GM19328 (cell line): ENCODE results near the gene MB21D2.

Experiments
- ATAC-seq: cut with Tn5 transposase; IDR thresholded peaks from one replicate; pipeline ENCODE4 v1.9.1; 2021; ENCODE audit warnings: mild to moderate bottlenecking, moderate library complexity; ENCODE audit not compliant: unreplicated experiment

The MB21D2 gene

DNA sequence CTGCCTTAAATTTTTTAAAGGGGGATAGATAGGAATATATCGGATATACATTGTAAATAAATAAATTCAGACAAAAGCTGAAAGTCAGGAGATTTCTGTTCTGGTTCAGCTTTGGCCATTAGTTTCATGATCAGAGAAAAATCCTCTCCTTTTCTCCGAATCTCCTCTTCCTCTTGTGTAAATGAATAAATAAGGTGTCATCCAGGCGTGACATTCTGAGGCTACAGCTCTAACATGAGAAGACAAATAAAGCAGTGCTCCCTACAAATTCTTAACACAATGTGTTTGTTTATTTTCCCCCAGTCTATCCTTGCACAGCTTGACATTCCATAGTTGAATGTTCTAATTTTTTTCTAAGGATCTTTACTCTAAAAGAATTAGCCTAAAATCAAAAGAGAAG is 9.4 kb upstream of the MB21D2 start:
- ATAC-seq, result no peak

DNA sequence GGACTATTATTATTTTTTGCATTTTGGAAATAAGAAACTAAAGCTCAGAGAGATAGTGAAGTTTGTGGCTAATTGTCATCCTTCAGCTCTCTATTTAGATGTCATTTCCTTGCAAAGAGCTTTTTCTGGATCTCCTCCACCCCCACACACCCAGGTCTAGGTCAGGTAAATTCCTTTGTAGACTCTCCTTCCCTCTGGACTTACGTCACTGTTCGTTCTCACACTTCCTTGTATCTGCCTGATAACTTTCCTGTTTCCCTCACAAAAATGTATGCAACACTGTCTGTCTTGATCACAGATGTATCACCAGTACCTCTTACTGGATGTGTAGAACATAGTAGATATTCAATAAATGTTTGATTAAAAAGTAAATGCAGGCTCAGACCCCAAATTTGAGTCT is 6.1 kb upstream of the MB21D2 start:
- no peak for ATAC-seq

DNA sequence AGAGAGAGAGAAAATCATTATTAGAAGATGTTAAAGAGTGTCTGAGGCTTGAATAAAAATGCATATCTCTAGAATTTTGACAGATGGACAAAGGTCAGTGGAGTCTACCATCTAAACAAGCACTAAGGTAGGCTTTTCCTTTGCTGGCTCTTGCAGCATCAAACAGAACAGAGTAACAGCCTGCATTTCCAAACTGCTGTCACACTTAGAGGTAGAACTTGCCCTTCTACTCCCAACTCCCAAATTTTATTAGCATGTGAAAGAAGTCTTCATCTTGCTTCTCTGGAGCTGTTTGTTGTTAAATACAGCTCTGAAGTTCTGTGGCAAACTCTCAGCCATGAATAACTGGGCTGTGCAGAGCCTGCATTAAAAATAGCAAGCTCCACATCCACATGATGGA is 4.1 kb upstream of the MB21D2 start:
- no peak for ATAC-seq

DNA sequence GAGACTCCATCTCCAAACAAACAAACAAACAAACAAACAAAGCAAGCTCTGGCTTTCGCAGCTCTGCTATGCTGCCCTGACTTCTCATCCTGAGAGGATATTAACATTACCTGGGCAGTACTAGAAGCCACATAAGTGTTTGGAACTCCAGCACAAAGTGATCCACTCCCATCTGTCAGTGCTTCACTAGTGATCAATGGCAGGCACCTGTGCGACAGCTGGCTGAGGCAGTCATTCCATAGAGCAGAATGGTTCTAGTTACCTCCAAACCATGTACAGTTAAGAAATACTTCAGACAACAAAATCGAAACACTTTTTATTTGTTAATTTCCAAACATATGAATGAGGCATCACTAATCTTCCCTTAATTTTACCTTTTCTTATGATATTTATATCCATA is 2.8 kb upstream of the MB21D2 start:
- ATAC-seq, result no peak

DNA sequence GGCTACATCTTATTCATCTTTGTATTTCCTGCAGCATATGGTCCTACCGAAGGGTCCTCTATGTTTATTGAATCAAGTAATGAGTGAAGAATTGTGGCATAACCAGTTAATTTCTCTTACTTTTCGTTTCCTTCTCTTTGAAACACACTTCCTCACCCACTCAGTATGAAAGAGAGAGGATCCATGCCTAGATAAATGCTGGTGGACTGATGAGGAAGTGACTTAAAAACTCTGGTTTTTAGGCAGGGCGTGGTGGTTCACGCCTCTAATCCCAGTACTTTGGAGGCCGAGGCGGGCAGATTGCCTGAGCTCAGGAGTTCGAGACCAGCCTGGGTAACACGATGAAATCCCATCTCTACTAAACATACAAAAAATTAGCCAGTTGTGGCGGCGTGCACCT is 2.2 kb upstream of the MB21D2 start:
- ATAC-seq, result no peak

DNA sequence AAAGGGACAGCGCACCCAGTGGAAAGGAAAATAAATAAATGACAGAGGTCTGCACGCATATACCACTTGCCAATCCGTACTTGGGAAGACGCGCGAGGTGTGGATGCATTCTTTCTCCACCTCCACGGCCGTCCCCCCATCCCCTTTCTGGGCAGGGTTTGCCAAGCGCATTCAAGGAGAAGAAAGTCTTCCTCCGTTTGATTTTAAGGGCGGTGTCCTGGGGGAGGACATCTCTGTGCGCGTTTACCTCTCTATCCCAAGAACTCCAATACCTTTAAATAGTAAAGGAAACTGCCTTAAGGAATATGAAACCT is 576 bp upstream of the MB21D2 start:
- no peak for ATAC-seq

DNA sequence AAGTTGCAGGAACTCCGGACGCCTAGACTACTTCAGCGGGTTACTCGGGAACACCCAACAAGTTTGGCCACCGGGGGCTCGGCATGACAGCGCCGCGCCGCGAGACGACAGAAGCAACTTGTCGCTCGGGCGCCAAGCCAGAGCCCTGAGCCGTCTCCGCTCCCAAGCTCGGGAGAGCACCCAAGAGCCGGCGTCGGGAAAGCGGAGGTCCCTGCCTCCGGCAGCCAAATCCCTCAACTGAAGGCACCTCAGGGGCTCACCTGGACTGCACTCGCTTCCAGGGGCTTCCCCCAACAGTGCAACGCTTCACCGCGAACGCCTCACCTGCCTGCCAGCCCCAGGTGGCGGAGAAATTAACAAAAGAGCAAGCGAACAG is 640 bp downstream of the MB21D2 start:
- peak; percentile 25 for ATAC-seq

DNA sequence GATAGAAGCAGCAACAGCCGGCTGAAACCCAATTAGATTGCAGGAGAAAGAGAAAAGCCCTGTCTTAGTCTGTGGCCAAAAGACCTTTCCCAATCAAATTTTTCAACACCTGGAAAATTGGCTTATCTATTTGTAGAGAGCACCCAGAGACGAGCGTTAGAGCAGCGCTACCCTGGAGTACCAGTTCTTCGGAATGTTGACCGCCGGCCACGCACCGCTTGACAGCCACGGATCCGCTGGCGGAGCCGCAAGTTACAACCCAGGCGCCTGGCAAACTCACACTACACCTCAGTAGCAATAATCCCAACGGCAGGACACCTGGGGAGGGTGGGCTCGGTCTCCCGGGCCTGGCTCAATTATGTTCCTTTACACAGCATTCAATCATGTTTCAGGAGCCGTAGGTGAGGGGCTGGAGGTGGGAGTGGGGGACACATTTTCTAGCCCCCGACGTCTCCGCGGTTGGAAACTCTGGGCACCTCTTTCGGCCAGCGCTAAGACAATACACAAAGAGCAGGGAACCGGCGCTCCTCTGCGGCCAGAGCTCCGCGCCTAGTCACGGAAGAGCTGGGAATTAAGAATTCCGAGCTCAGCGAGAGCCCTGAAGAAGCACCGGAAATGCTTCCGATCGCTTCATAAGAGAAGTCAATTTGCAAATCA is 1.2 kb downstream of the MB21D2 start:
- ATAC-seq, result peak; percentile 8

DNA sequence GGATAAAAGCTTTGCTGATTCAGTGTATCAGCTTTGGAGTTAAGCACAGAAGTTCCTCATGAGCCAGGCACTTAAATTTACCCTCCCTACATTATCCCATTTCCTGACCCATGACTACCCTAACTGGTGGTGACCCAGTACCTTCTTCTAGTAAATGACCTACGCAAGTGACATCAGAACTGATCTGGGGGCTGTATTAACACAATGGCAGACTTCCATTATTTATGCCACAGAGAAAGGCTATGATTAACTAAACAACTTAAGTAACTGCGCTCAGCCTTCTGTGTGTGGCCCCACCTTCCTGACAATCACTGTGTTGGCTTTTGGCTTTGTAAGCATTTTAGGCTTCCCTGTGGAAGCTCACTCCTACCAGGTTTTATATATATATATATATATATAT is 1.9 kb downstream of the MB21D2 start:
- ATAC-seq, result no peak

DNA sequence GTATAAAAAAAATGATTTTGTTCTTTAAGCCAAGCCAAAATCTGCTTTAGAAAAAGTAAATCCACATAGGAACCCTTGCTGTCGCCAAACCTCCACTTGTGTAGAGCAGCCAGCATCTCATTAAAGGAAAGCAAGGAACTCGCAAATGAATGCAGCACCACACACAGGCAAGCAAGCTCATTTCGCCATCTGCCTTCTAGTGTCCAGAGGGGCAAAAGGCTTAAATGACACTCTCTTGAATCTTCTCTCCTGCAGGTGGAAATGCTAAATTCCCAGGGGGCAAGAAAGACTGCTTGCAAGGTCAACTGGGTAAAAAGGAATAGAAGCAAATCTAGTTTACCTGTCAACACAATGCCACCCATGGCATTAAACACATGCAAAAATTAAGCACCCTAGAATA is 2.4 kb downstream of the MB21D2 start:
- ATAC-seq, result no peak

DNA sequence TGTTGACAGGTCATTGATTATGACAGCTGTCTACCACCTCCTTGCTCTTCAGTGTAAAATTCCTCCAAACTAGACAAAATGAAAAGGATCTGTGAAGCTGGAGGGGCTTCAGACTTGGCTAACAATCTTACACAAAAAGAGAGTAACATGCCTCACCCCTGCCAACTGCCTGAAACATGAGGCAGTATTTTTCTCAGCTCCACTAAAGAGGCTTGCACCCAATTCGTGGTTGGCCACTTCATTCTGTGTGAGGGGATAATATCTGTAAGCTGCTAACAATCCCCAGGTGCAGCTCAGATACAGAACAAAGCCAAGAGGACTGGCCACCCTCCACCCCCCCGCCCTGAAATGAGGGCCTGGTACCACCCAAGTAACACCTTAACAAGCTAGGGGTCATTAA is 2.8 kb downstream of the MB21D2 start:
- ATAC-seq, result no peak

DNA sequence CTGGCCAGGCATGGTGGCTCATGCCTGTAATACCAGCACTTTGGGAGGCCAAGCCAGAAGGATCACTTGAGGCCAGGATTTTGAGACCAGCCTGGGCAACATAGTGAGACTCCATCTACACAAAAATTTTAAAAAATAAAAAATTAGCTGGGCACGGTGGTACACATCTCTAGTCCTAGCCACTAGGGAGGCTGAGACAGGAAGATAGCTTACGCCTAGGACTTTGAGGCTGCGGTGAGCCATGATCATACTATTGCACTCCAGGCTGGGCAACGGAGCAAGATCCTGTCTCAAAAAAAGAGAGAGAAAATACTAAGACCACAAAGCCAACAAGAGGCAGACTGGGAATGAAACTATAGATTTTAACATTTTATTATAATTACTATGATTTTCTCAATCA is 4.1 kb downstream of the MB21D2 start:
- ATAC-seq, result no peak

DNA sequence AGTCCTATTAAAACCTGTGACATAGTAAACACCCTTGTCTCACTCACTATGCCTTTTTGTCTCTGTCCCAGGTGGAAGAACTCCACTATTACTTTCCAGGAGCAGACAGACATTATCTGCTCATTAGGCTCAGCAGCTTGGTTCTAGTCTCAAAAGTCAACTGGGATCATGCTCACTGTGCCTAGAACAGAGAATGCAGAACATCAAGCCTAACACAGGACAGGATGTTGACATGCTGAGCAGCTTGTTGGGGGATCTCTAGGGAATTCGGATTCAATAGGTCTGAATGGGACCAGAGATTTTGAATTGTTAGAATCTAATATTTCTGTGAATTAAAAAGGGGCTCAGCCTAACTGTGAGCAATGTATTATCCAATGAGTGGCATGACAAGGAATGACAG is 6.4 kb downstream of the MB21D2 start:
- ATAC-seq, result no peak

DNA sequence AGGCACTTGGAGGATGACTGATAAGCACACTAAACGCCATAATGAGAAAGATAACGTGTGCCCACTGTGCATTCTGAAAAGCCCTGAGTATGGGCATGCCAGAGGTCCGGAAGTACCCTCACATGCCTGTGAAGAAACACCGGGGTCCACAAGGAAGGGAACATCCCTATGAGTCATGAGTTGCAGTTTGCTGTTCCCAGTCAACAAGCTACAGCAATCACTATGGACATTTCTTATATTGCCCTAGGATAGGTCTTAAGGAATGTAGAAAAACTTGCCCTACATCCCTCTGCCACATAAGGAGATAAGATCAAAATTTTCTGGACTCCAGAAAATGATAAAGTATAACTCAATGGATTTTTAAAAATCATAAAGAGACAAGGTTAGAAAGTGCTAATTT is 9.9 kb downstream of the MB21D2 start:
- ATAC-seq, result no peak

DNA sequence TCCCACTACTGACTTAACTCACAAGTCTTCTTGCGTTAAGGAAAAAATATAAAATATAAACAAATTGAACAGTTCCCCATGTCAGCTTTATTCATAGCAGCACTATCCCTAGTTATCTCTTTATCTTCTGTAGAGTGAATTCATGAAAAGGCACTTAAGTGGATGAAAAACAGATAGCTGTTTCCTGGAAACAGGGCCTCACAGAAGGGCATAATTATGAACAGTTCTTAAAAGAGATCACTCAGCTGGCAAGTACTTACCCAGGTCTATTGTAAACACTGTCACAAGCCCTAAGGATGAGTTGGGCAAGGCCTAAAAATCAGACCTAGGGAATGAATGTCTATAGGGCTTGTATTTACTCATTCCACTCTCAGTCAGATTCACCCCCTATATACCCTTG is 10.7 kb downstream of the MB21D2 start:
- ATAC-seq, result no peak

DNA sequence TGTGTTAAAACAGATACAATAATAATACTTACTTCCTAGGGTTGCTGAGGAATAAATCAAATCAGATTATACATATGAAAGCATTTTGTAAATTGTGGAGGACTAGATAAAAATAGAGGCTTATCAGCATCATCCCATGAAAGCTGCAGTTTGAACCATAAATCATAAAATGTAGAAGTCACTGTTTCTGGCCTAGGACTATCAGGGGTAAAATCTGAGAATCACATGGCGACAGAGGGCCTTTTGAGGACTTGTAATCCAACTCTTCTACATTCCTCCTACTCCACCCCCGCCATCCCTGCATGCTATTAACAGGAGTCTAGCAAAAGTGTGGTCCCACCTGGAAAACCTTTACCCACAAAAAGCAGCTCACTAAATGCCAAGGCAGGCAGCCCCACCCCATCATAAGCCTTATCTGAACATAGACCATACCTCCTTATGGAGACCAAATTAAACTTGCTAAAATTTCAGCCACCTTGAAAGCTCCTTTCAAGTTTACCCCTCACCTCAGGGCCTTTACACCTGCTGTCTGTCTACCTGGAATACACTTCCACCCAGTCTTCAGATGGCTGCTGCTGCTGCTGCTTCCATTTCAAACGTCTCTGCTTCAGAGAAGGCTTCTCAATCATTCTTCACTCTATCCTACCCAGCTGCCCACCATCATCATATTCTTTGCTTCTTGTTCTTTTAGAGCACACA is 11.5 kb downstream of the MB21D2 start:
- ATAC-seq, result no peak

DNA sequence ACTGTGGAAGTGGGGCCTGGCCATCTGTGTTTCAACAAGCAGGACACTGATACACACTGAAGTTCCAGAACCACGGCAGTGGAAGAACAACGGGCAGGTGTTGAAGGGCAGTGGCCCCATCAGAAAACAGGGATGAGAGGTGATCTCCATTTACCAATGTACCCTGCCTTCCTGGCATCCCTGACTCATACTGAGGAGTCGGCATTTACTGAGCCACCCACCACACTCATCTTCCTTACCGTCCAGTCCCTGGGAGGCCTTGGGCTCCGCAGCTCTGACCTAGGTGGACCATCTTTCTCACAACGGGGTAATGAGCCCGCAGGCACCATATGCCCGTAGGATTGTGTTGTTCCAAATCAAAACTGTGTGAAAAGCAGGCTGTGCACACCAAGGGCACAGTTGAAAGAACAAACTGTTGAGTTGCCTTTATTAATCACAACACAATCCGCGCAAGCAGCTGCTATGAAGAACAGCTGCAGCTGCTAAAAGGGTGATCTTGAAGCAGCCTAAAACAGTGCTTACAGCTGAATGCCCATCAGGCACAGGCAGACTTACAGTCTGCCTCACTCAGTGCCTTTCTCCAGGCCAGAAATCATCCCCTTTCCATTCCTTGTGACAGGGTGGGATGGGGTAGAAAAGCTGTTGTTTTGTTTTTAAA is 12.9 kb downstream of the MB21D2 start:
- no peak for ATAC-seq

DNA sequence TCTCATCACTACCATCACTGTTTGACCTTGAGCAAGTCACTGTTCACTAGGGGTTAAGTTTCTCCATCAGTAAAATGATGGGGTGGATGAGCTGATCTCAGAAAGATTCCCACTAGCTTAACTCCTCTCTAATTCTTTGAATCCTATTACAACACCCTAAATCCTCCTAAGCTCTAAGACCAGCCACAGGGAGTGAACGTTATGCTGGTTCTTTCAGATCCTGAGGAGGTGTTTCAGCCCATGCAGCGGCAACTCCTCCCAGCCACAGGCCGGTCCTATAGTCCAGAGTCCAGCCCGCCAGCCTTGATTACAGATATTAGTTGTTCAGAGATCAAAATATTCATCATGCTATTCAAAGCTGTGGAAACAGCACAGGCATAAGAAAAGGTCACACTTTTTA is 15.1 kb downstream of the MB21D2 start:
- ATAC-seq, result no peak

DNA sequence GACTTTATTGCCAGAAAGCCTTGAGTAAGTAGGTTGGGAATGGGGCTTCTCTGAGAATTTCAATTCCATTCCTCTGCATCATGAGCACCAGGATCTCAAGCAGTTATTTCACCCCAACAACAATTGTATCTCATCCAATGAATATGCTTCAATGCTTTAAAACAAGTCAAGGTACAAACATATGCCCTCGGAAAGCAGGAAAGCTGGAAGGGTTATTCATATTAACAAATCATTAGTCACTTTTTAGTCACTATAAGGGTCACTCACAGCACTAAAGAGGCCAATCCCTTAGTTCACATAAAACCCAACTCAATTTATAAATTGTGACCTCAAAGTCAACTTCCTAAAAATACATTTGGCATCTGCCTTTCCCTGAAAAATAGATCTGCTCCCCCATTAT is 16.2 kb downstream of the MB21D2 start:
- ATAC-seq, result no peak

DNA sequence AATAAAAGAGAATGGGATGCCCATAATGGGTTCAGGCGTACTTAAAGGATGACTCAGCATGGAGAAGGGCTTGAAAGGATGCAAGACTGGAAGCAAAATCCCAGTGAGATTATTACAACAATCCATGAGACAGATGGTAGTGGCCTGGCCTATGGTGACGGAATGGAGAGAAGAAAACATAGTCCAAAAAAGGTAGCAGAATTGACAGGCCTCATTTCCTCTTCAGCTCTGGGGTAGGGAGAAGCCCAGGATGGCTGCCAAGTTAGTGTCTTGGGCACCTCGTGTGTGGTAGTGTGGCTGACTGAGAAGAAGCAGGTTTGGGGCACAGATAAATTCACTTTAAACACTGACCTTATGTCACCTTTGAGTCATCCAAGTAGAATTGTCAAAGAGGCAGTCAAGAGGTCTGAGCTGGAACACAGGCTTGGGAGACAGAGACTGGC is 18.1 kb downstream of the MB21D2 start:
- ATAC-seq, result no peak

DNA sequence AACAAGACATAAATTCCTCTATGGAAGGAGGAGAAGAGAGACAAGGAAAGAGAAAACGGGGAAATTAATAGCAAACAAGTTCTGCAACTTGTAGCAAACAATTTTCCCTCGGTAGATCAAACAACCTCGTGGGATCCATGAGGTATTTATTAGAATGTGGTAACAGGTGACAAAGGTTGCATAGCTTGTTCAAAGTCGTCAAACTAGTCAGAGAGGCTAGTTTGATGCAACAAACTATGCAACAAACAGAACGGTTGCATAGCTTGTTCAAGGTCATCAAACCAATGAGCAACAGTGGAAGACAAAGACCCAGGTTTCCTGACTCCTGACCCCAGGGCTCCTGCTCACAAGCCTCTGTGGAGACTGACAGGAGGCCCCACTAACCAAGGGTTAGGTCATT is 20.7 kb downstream of the MB21D2 start:
- no peak for ATAC-seq

DNA sequence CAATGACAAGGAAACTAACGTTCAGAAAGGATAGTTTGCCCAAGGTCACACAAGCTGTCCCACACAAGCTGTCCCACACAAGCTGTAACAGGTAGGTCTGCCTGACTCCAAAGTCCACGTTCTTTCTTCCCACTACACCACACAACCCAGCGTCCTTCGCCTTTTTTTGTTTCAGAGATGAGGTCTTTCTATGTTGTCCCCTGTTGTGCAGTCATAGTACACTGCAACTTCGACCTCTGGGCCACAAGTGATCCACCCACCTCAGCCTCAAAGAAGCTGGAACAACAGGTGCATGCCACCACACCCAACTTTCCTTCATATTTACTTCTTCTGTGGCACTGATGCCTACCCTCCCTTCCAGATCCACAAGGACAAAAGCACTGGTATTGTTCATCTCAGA is 21.4 kb downstream of the MB21D2 start:
- ATAC-seq, result no peak

DNA sequence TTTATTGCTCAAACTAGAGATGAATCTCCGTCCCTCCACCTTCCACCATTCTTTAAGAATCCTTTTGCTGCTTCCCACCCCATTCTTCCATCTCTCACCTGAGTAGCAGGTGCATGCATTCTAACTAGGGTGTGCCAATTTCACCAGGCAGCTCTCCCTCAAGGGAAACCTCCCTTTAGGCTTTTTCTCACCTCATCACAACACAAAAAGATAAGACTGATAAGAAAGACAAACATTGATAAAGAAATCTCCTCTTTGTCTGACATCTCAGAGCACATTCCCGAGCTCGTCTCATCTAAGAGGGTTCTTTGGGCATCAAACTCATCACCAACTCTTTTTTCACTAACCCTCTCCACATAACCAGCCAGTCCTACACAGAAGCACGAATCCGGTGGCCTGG is 23.0 kb downstream of the MB21D2 start:
- no peak for ATAC-seq
